ENCODE data around the gene BEST1.

DNA sequence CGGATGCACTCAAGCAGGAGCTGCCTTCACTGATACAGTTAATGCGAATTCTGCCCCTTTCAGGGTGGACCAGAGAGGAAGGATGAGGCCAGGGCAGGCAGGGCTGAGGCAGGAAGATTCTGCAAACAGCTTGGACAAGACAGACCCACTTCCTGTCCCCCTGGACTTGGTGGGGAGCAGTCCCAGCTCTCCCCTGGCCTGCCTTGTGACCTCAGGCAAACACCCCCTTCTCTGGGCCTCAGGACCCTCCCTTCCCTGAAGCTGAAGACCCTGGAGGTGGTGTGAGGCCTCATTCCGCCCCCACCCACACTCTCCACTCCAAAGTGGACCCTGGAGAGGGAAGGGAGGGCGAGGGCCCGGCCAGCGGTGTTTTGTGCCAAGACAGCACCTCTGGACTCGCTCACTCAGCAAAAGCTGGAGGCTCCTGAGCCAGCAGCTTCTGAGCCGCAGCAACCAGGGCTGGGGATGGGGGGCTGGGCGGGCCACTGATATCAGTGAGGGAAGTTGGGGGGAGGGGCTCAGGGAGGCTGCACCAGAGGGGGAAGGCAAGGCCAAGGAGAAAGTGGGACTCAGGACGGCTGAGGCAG is 41.3 kb upstream of the BEST1 start:
- TF ChIP-seq, protein P1, sequence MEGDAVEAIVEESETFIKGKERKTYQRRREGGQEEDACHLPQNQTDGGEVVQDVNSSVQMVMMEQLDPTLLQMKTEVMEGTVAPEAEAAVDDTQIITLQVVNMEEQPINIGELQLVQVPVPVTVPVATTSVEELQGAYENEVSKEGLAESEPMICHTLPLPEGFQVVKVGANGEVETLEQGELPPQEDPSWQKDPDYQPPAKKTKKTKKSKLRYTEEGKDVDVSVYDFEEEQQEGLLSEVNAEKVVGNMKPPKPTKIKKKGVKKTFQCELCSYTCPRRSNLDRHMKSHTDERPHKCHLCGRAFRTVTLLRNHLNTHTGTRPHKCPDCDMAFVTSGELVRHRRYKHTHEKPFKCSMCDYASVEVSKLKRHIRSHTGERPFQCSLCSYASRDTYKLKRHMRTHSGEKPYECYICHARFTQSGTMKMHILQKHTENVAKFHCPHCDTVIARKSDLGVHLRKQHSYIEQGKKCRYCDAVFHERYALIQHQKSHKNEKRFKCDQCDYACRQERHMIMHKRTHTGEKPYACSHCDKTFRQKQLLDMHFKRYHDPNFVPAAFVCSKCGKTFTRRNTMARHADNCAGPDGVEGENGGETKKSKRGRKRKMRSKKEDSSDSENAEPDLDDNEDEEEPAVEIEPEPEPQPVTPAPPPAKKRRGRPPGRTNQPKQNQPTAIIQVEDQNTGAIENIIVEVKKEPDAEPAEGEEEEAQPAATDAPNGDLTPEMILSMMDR (conservative IDR thresholded peaks at IDR 0.05 in 1 of 2, IDR thresholded peaks at IDR 0.05 in 1 of 2; ENCODE audit: extremely low read depth in 1 of 2, insufficient read depth in 1 of 2, low read depth in 1 of 2, low read length in 2 of 2) = no peak
- no peak for TF ChIP-seq EZH2 (IDR thresholded peaks at IDR 0.05; ENCODE audit: borderline replicate concordance, low read length)
